Liver (tissue), 9 donors: ENCODE measurements around the gene PACSIN3. TPM values are rescaled to one million over a fixed set of nuclear protein-coding genes. Genes with fewer than 3 reads are reported as not detected.

Source experiments
- DNase-seq: peaks from one replicate; pipeline ENCODE4 v3.0.0-alpha.2; 2017; ENCODE audit warnings: low spot score
- H3K27ac ChIP-seq, 2 donors: one replicate each; pipeline ENCODE4 v1.7.0; 2013; ENCODE audit warnings: inconsistent platforms in 2 of 2, low read length in 2 of 2, control low read depth in 1 of 2, low read depth in 1 of 2, mild to moderate bottlenecking in 1 of 2
- H3K27me3 ChIP-seq, 4 donors: one replicate each; pipeline versions ENCODE4 v1.6.1 to v1.7.0; 2013; ENCODE audit warnings: low read length in 3 of 4, inconsistent platforms in 1 of 4, mild to moderate bottlenecking in 1 of 4, moderate library complexity in 1 of 4; ENCODE audit not compliant: control insufficient read depth in 4 of 4, insufficient read depth in 4 of 4
- H3K36me3 ChIP-seq, 4 donors: one replicate each; pipeline versions ENCODE4 v1.6.1 to v1.7.0; 2013; ENCODE audit warnings: low read length in 3 of 4, mild to moderate bottlenecking in 3 of 4, low read depth in 1 of 4, moderate library complexity in 1 of 4; ENCODE audit not compliant: control insufficient read depth in 4 of 4, insufficient read depth in 3 of 4
- H3K4me1 ChIP-seq, 4 donors: one replicate each; pipeline versions ENCODE4 v1.6.1 to v1.7.0; 2013; ENCODE audit warnings: low read length in 3 of 4, mild to moderate bottlenecking in 3 of 4, moderate library complexity in 1 of 4; ENCODE audit not compliant: control insufficient read depth in 4 of 4, insufficient read depth in 4 of 4
- H3K4me3 ChIP-seq, 3 donors: one replicate each; pipeline versions ENCODE4 v1.6.1 to v1.7.0; 2013; ENCODE audit warnings: low read length in 3 of 3, control low read depth in 1 of 3, low read depth in 1 of 3, mild to moderate bottlenecking in 1 of 3
- H3K9ac ChIP-seq, 2 donors: one replicate each; pipeline ENCODE4 v1.7.0; 2013; ENCODE audit warnings: low read length in 2 of 2, mild to moderate bottlenecking in 2 of 2, moderate library complexity in 2 of 2, control low read depth in 1 of 2, low read depth in 1 of 2
- H3K9me3 ChIP-seq, 4 donors: one replicate each; pipeline versions ENCODE4 v1.6.1 to v1.7.0; 2013; ENCODE audit warnings: low read length in 3 of 4; ENCODE audit not compliant: control insufficient read depth in 4 of 4
- EGR1 ChIP-seq, 2 donors: IDR thresholded peaks; 2 replicates each; pipeline ENCODE4 v1.6.1; 2016 to 2018; ENCODE audit warnings: antibody characterized with exemption in 2 of 2, low read depth in 2 of 2
- FOXA1 ChIP-seq: IDR thresholded peaks from 2 replicates; pipeline ENCODE4 v1.6.1; 2016; ENCODE audit warnings: antibody characterized with exemption
- FOXA2 ChIP-seq: IDR thresholded peaks from 2 replicates; pipeline ENCODE4 v1.6.1; 2016; ENCODE audit warnings: antibody characterized with exemption
- GABPA ChIP-seq, 2 donors: IDR thresholded peaks in 1 of 2; conservative IDR thresholded peaks in 1 of 2; 2 replicates each; pipeline ENCODE4 v1.6.1; 2016; ENCODE audit warnings: antibody characterized with exemption in 2 of 2, mild to moderate bottlenecking in 1 of 2, moderate library complexity in 1 of 2
- HNF4A ChIP-seq, 2 donors: conservative IDR thresholded peaks; 2 replicates each; pipeline ENCODE4 v1.6.1; 2016; ENCODE audit warnings: antibody characterized with exemption in 2 of 2, mild to moderate bottlenecking in 2 of 2
- HNF4G ChIP-seq: IDR thresholded peaks from 2 replicates; pipeline ENCODE4 v1.6.1; 2016; ENCODE audit warnings: antibody characterized with exemption
- JUND ChIP-seq, 2 donors: IDR thresholded peaks; 2 replicates each; pipeline ENCODE4 v1.6.1; 2016; ENCODE audit warnings: antibody characterized with exemption in 2 of 2
- NR2F2 ChIP-seq: IDR thresholded peaks from 2 replicates; pipeline ENCODE4 v1.6.1; 2016; ENCODE audit warnings: antibody characterized with exemption
- RAD21 ChIP-seq, 2 donors: IDR thresholded peaks; 2 replicates each; pipeline ENCODE4 v1.6.1; 2016; ENCODE audit warnings: antibody characterized with exemption in 2 of 2, mild to moderate bottlenecking in 2 of 2
- RXRA ChIP-seq, 2 donors: IDR thresholded peaks; 2 replicates each; pipeline ENCODE4 v1.6.1; 2017 to 2018; ENCODE audit warnings: antibody characterized with exemption in 2 of 2, mild to moderate bottlenecking in 1 of 2
- SP1 ChIP-seq: IDR thresholded peaks from 2 replicates; pipeline ENCODE4 v1.6.1; 2018; ENCODE audit warnings: antibody characterized with exemption, mild to moderate bottlenecking
- TAF1 ChIP-seq: conservative IDR thresholded peaks from 2 replicates; pipeline ENCODE4 v1.6.1; 2016; ENCODE audit warnings: antibody characterized with exemption, mild to moderate bottlenecking
- YY1 ChIP-seq: IDR thresholded peaks from 2 replicates; pipeline ENCODE4 v1.6.1; 2016; ENCODE audit warnings: antibody characterized with exemption, mild to moderate bottlenecking
- WGBS: extraction: QIAGEN DNeasy Blood & Tissue Kit; methylation state at CpG from one replicate; pipeline ENCODE4 v1.1.7; 2013; 5-methylcytosine and 5-hydroxymethylcytosine counted together
- polyA plus RNA-seq, 2 donors: library from polyadenylated mRNA; stranded (reverse) in 1 of 2; unstranded in 1 of 2; fragments of 200-250 nt in 1 of 2; fragments of >200 nt in 1 of 2; fragmentation: Nextera tagmentation in 1 of 2; extraction: Ambion mirVana in 1 of 2; gene quantifications; one replicate each; pipeline versions ENCODE4 v1.2.1 to v1.2.3, GENCODE V29; 2013 to 2015
- total RNA-seq, 2 donors: library from RNA; depleted of rRNA; stranded (reverse); fragments of >200 nt; gene quantifications; one replicate each; pipeline ENCODE4 v1.2.3, GENCODE V29; 2014
- TF ChIP-seq, protein P1 (sequence below): fragments of 150-350 bp; IDR thresholded peaks from 2 replicates; pipeline ENCODE4 v1.5.1; 2017; ENCODE audit warnings: improper control_type of control experiment, low read depth, low read length; ENCODE audit not compliant: missing input control
- TF ChIP-seq, protein P2 (sequence below): IDR thresholded peaks from 2 replicates; pipeline ENCODE4 v1.6.1; 2016; ENCODE audit warnings: antibody characterized with exemption
- TF ChIP-seq, protein P3 (sequence below): IDR thresholded peaks from 2 replicates; pipeline ENCODE4 v1.6.1; 2016; ENCODE audit warnings: antibody characterized with exemption
- TF ChIP-seq, protein P4 (sequence below): IDR thresholded peaks from 2 replicates; pipeline ENCODE4 v1.6.1; 2016; ENCODE audit warnings: antibody characterized with exemption, mild to moderate bottlenecking
- TF ChIP-seq, protein P5 (sequence below): IDR thresholded peaks from 2 replicates; pipeline ENCODE4 v1.6.1; 2016; ENCODE audit warnings: antibody characterized with exemption
- donor health status: healthy.
- donor health status: healthy.
- donor health status: healthy.
- donor health status: healthy.
- donor health status: healthy.

PACSIN3 gene
- total and polyA plus RNA-seq, 4 donors: 12.1 to 23.3 (median 19.7) TPM

DNA sequence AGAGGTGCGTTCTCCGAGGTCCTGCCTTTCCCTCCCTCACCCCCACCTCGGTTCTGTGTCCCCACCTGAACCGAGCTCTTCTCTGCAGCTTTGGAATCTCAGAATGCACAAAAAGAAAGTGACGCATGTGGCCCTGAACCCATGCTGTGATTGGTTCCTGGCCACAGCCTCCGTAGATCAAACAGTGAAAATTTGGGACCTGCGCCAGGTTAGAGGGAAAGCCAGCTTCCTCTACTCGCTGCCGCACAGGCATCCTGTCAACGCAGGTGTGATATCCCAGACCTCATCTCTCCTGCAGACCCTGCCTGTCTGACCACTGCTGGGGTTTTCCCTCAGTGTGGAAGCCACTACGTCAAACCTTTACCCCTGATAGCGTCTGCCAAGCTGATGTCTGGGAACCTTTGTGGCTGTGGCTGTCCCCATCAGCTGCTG lies 48.5 kb upstream of the PACSIN3 start (continued):
- no peak for TF ChIP-seq GABPA (IDR thresholded peaks at IDR 0.05 in 1 of 2, conservative IDR thresholded peaks at IDR 0.05 in 1 of 2)

DNA sequence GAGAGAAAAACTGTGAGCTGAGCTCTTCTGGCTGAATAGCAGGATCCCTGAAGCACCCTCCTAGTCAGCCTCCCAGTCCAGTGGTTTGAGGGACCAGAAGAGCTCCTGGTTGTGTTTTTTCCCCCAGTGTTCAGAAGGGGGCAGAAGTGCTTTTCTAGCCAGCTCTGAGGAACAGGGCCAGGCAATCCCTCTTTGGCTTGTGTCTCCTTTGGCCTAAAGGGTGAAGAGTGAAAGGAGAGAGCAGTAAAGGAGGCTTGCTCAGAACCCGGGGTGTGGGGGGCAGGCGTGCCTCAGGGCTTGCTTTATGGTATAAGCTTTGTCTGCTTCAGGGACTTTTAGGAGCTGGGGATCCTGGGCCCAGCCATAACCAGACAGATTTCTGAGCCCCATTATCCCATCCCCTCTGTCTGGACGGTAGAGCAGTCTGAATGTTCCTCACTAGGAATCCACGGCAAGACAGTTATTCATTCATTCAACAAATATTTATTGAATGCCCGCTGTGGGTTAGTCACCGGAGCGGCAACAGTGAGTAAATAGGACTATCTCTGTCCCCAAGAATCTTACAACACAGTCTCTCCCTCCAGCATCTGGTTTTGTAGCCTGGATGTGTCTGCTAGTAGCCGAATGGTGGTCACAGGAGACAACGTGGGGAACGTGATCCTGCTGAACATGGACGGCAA lies 47.9 kb upstream of the PACSIN3 start:
- H3K27ac ChIP-seq: peak overlapping the region; percentile 66 to 75
- peaks cover 11 to 25% (median 22%) of the 10 kb centered on the region in 4 donors for H3K4me1 ChIP-seq
- peaks cover 0 to 5% (median 2%) of the 10 kb centered on the region in 4 donors for H3K36me3 ChIP-seq
- no peak for DNase-seq
- WGBS: 29% methylated on average over 11 of the region's 11 CpGs
- H3K9ac ChIP-seq: peak overlapping the region in 1 of 2 donors; percentile 32
- H3K9me3 ChIP-seq: no peaks in the 10 kb centered on the region
- TF ChIP-seq NR2F2 (no peak), YY1 (no peak), TAF1 (no peak), FOXA2 (peak; percentile 53), HNF4A (conservative IDR thresholded peaks at IDR 0.05) (peak; percentile 27 to 57), EGR1 (IDR thresholded peaks at IDR 0.05; ENCODE audit: low read depth in 2 of 2) (no peak), GABPA (IDR thresholded peaks at IDR 0.05 in 1 of 2, conservative IDR thresholded peaks at IDR 0.05 in 1 of 2) (peak in 1 of 2 donors; percentile 35), JUND (IDR thresholded peaks at IDR 0.05) (peak in 1 of 2 donors; percentile 55), RXRA (IDR thresholded peaks at IDR 0.05) (peak in 1 of 2 donors; percentile 71), HNF4G (no peak), RAD21 (IDR thresholded peaks at IDR 0.05) (peak; percentile 70 to 78), FOXA1 (peak; percentile 19), SP1 (peak; percentile 47)
- TF ChIP-seq, protein P1, sequence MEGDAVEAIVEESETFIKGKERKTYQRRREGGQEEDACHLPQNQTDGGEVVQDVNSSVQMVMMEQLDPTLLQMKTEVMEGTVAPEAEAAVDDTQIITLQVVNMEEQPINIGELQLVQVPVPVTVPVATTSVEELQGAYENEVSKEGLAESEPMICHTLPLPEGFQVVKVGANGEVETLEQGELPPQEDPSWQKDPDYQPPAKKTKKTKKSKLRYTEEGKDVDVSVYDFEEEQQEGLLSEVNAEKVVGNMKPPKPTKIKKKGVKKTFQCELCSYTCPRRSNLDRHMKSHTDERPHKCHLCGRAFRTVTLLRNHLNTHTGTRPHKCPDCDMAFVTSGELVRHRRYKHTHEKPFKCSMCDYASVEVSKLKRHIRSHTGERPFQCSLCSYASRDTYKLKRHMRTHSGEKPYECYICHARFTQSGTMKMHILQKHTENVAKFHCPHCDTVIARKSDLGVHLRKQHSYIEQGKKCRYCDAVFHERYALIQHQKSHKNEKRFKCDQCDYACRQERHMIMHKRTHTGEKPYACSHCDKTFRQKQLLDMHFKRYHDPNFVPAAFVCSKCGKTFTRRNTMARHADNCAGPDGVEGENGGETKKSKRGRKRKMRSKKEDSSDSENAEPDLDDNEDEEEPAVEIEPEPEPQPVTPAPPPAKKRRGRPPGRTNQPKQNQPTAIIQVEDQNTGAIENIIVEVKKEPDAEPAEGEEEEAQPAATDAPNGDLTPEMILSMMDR: peak; percentile 18
- TF ChIP-seq, protein P2, sequence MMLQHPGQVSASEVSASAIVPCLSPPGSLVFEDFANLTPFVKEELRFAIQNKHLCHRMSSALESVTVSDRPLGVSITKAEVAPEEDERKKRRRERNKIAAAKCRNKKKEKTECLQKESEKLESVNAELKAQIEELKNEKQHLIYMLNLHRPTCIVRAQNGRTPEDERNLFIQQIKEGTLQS: peak; percentile 52
- TF ChIP-seq, protein P3, sequence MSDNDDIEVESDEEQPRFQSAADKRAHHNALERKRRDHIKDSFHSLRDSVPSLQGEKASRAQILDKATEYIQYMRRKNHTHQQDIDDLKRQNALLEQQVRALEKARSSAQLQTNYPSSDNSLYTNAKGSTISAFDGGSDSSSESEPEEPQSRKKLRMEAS: peak; percentile 60
- TF ChIP-seq, protein P4, sequence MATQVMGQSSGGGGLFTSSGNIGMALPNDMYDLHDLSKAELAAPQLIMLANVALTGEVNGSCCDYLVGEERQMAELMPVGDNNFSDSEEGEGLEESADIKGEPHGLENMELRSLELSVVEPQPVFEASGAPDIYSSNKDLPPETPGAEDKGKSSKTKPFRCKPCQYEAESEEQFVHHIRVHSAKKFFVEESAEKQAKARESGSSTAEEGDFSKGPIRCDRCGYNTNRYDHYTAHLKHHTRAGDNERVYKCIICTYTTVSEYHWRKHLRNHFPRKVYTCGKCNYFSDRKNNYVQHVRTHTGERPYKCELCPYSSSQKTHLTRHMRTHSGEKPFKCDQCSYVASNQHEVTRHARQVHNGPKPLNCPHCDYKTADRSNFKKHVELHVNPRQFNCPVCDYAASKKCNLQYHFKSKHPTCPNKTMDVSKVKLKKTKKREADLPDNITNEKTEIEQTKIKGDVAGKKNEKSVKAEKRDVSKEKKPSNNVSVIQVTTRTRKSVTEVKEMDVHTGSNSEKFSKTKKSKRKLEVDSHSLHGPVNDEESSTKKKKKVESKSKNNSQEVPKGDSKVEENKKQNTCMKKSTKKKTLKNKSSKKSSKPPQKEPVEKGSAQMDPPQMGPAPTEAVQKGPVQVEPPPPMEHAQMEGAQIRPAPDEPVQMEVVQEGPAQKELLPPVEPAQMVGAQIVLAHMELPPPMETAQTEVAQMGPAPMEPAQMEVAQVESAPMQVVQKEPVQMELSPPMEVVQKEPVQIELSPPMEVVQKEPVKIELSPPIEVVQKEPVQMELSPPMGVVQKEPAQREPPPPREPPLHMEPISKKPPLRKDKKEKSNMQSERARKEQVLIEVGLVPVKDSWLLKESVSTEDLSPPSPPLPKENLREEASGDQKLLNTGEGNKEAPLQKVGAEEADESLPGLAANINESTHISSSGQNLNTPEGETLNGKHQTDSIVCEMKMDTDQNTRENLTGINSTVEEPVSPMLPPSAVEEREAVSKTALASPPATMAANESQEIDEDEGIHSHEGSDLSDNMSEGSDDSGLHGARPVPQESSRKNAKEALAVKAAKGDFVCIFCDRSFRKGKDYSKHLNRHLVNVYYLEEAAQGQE: no peak
- TF ChIP-seq, protein P5, sequence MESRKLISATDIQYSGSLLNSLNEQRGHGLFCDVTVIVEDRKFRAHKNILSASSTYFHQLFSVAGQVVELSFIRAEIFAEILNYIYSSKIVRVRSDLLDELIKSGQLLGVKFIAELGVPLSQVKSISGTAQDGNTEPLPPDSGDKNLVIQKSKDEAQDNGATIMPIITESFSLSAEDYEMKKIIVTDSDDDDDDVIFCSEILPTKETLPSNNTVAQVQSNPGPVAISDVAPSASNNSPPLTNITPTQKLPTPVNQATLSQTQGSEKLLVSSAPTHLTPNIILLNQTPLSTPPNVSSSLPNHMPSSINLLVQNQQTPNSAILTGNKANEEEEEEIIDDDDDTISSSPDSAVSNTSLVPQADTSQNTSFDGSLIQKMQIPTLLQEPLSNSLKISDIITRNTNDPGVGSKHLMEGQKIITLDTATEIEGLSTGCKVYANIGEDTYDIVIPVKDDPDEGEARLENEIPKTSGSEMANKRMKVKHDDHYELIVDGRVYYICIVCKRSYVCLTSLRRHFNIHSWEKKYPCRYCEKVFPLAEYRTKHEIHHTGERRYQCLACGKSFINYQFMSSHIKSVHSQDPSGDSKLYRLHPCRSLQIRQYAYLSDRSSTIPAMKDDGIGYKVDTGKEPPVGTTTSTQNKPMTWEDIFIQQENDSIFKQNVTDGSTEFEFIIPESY: no peak
- peak overlapping the region; percentile 33 to 63 (median 44) for H3K4me3 ChIP-seq
- H3K27me3 ChIP-seq: no peaks in the 10 kb centered on the region
